Measurements from ENCODE around the gene TULP4. TPM values are rescaled to one million over a fixed set of nuclear protein-coding genes. Genes with fewer than 3 reads are reported as not detected.

Gene TULP4
- total RNA-seq, 2 experiments from 2014 or later = 25.5 to 27.0 TPM

DNA sequence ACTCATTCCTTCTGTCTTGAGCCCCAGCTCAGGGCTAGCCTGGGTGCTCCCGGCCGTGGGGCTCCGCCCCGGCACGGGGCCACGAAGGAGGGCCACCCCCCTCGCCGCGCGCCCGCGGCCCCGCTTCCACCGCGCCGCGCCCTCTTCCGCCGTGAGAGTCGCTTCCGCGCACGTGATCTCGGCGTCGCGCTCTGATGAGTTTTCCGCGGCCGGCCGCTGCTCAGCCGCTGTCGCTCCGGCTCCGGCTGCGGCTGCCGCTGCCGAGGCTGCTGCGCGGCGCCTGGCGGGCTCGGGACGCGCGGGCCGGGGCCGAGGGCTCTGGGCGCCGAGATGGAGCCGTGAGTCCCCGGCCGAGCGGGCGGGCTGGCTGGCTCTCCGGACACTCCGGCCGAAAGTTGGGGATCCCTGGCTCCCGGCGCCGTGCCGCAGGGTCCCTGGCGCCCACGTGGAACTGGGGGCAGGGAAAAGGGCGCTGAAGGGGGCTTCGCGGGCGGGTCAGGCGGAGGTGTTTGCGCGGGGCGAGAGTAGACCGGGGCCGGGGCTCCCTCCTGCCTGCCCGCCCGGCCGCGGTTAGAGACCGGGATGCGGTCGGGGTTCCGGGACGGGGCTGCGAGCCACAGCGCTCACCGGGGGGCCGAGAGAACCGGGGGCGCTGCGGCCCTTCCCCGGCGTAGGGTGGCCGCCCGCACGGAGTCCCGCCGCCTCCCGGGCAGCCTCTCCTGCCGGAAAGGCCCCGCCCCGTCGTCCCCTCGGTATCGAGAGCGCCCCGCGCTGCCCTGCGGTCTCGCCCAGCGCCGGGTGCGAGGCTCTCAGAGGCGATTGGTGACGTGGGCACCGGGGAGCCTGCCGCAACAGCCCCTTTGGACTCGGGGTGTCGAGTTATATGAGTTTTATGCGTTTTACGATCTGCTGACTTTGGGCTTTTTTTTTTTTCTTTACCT, 247.9 kb downstream of the TULP4 start, which contains the start of gene TMEM181:
Gene TMEM181 (plus strand): TSS at position 197 of the 941 bp plus-strand sequence. CDS start 134 bp downstream, at position 331.
- POLR2A ChIA-PET = interaction anchor here (0.7 kb wide), 1 partner anchor 84 kb away, joined by 5 read pairs; the partner anchor contains the start of gene DYNLT1
- CTCF ChIA-PET = no interaction called here

DNA sequence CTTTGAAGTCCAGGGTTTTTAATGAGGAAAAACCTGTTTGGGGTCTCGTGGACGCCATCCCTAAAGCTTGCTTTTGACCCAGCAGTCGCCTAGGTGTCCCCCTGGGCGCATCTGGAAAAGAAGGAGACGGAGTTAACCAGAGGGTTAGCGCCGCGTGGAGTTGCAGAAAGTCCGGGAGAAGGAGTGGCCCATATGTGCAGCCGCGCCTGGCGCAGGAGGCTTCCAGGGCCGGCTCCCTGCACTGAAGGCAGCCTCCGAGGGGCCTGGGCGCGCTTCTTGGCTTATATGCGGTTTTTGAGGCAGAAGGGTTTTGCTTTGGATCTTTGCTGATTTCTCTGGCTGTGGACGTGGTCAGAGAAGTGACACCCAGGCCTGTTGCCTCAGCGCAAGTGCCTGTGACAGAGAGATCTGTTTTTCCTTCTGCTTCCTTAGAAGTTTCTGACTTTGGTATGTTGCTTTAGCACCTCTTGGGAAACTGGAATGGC, 248.6 kb downstream of the TULP4 start:
- POLR2A ChIA-PET = interaction anchor here (0.5 kb wide), 1 partner anchor 39 kb away, joined by 12 read pairs; no protein-coding TSS in a partner anchor

More for the DNA sequence above, 248.6 kb downstream of the TULP4 start:
- CTCF ChIA-PET = no interaction called here

Other genes starting within 250 kb of the TULP4 start
- gene SERAC1, start 144.2 kb upstream of the TULP4 start, total RNA-seq = 1 to 10 TPM; 6.8 to 6.9 TPM
- 10 to 100 TPM; 25.1 to 26.2 TPM for gene GTF2H5, start 144.1 kb upstream of the TULP4 start, total RNA-seq
- gene TMEM181, start 247.6 kb downstream of the TULP4 start, total RNA-seq = 10 to 100 TPM; 14.8 to 16.3 TPM